Measurements from ENCODE around the gene NUP205.
A peak's percentile ranks its signal among the peaks of the same experiment; 100 is the strongest.

The NUP205 gene

GRCh38 chr7:135557455-135558336 lies at the start of gene NUP205:
TSS of gene NUP205 (plus strand) at chr7:135557917. CDS start at chr7:135557945, 28 bp downstream.
- DNase-seq, result peak; percentile 81

- DNase-seq, result no peak
Measured at GRCh38 chr7:135508883-135509588, 48.7 kb upstream of the NUP205 start.

- DNase-seq, result no peak
Measured at GRCh38 chr7:135509589-135509838, 48.2 kb upstream of the NUP205 start.

GRCh38 chr7:135509839-135510591 lies 47.7 kb upstream of the NUP205 start, which contains the start of gene CNOT4:
TSS of gene CNOT4 (minus strand) at chr7:135510102. CDS start at chr7:135438331, 71,771 bp downstream.
- DNase-seq, result peak; percentile 96

GRCh38 chr7:135510592-135511183 lies 47.0 kb upstream of the NUP205 start:
- peak; percentile 27 for DNase-seq

GRCh38 chr7:135512135-135512887 lies 45.4 kb upstream of the NUP205 start:
- no peak for DNase-seq

- no peak for DNase-seq
Measured at GRCh38 chr7:135514856-135515255, 42.9 kb upstream of the NUP205 start.

GRCh38 chr7:135517060-135517459 lies 40.7 kb upstream of the NUP205 start:
- DNase-seq, result no peak

GRCh38 chr7:135518748-135519147 lies 39.0 kb upstream of the NUP205 start:
- DNase-seq, result no peak

GRCh38 chr7:135519233-135519688 lies 38.5 kb upstream of the NUP205 start:
- no peak for DNase-seq

- no peak for DNase-seq
Measured at GRCh38 chr7:135519871-135520270, 37.8 kb upstream of the NUP205 start.

GRCh38 chr7:135522509-135522908 lies 35.2 kb upstream of the NUP205 start:
- DNase-seq, result no peak

GRCh38 chr7:135523146-135523545 lies 34.6 kb upstream of the NUP205 start:
- DNase-seq, result no peak

- no peak for DNase-seq
Measured at GRCh38 chr7:135525426-135525825, 32.3 kb upstream of the NUP205 start.

GRCh38 chr7:135527025-135527424 lies 30.7 kb upstream of the NUP205 start:
- no peak for DNase-seq

- no peak for DNase-seq
Measured at GRCh38 chr7:135536150-135536549, 21.6 kb upstream of the NUP205 start.

GRCh38 chr7:135537453-135537852 lies 20.3 kb upstream of the NUP205 start:
- DNase-seq, result no peak

- no peak for DNase-seq
Measured at GRCh38 chr7:135537905-135538304, 19.8 kb upstream of the NUP205 start.

GRCh38 chr7:135538376-135538775 lies 19.3 kb upstream of the NUP205 start:
- no peak for DNase-seq

- DNase-seq, result no peak
Measured at GRCh38 chr7:135539629-135540028, 18.1 kb upstream of the NUP205 start.

GRCh38 chr7:135541029-135541428 lies 16.7 kb upstream of the NUP205 start:
- no peak for DNase-seq

GRCh38 chr7:135550196-135550595 lies 7.5 kb upstream of the NUP205 start:
- DNase-seq, result no peak
